ENCODE data around the gene PRKAG1.

The PRKAG1 gene

DNA sequence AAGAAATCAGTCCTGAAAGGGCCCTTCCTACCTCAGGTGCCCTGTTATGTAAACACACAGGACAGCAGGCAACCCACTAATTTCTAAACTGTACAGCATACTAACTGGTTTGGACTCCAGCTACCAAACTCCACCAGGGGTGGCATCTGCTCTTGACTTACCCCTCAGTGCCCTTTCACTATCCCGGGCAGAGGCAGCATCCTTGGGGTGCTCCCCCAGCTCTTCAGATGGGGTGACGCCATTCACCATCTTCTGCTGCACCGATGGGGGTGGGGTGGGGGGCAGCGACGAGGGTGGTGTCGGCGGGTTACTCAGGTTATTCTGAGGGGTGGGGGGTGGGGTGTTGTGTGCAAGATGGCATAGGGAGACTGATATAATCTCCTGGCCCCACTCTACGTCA, 11.5 kb upstream of the PRKAG1 start:
- no peak overlapping the region for H3K27ac ChIP-seq (ENCODE audit: poor library complexity, severe bottlenecking)
- H3K36me3 ChIP-seq (ENCODE audit: low read depth): peaks cover 75% of the 10 kb centered on the region
- DNase-seq (ENCODE audit: low spot score) (no peak), ATAC-seq (ENCODE audit: low read depth) (no peak)
- TF ChIP-seq, protein P1, sequence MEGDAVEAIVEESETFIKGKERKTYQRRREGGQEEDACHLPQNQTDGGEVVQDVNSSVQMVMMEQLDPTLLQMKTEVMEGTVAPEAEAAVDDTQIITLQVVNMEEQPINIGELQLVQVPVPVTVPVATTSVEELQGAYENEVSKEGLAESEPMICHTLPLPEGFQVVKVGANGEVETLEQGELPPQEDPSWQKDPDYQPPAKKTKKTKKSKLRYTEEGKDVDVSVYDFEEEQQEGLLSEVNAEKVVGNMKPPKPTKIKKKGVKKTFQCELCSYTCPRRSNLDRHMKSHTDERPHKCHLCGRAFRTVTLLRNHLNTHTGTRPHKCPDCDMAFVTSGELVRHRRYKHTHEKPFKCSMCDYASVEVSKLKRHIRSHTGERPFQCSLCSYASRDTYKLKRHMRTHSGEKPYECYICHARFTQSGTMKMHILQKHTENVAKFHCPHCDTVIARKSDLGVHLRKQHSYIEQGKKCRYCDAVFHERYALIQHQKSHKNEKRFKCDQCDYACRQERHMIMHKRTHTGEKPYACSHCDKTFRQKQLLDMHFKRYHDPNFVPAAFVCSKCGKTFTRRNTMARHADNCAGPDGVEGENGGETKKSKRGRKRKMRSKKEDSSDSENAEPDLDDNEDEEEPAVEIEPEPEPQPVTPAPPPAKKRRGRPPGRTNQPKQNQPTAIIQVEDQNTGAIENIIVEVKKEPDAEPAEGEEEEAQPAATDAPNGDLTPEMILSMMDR (IDR thresholded peaks at IDR 0.05; ENCODE audit: poor library complexity, severe bottlenecking): no peak
- H3K27me3 ChIP-seq (ENCODE audit: insufficient read depth, poor library complexity, severe bottlenecking): no peaks in the 10 kb centered on the region
- H3K4me1 ChIP-seq (ENCODE audit: insufficient read depth, poor library complexity, severe bottlenecking): no peaks in the 10 kb centered on the region
- H3K4me3 ChIP-seq (ENCODE audit: severe bottlenecking): no peak overlapping the region
- no peaks in the 10 kb centered on the region for H3K9me3 ChIP-seq (ENCODE audit: severe bottlenecking)

DNA sequence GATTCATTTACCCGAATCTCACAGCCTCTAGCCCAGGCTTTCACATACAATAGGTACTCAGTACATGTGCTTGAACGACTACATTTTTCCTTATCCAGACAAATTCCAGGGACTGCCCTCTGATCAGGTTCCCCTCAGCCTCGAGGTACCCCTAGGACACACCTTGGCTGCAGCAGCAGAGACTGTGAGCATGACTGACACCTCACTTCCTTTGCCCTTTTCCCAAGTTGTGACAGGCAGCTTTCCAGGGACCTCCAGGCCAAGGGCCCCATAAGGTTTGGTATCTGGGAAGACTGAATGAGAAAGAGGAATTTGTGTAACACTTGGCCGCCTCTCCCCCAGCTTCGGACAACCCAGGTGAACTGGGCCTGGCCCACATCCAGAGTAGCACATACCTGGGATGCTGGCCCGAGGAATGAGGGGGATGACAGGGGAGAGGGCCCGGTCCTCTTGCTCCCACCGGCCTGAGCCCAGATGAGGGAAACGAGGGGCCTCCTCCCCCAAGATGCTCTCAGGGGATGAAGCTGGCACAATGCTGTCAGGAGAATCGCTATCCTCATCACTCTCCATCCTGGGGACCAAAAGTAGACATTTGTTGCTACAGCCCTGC, 10.2 kb upstream of the PRKAG1 start:
- Histone ChIP-seq H3K9me3 (ENCODE audit: severe bottlenecking) (no peaks in the 10 kb centered on the region), H3K27ac (ENCODE audit: poor library complexity, severe bottlenecking) (no peak overlapping the region), H3K4me3 (ENCODE audit: severe bottlenecking) (no peak overlapping the region), H3K27me3 (ENCODE audit: insufficient read depth, poor library complexity, severe bottlenecking) (no peaks in the 10 kb centered on the region), H3K36me3 (ENCODE audit: low read depth) (peaks cover 78% of the 10 kb centered on the region), H3K4me1 (ENCODE audit: insufficient read depth, poor library complexity, severe bottlenecking) (no peaks in the 10 kb centered on the region)
- ATAC-seq (ENCODE audit: low read depth) (no peak), DNase-seq (ENCODE audit: low spot score) (no peak)
- TF ChIP-seq, protein P1 (IDR thresholded peaks at IDR 0.05; ENCODE audit: poor library complexity, severe bottlenecking): no peak

DNA sequence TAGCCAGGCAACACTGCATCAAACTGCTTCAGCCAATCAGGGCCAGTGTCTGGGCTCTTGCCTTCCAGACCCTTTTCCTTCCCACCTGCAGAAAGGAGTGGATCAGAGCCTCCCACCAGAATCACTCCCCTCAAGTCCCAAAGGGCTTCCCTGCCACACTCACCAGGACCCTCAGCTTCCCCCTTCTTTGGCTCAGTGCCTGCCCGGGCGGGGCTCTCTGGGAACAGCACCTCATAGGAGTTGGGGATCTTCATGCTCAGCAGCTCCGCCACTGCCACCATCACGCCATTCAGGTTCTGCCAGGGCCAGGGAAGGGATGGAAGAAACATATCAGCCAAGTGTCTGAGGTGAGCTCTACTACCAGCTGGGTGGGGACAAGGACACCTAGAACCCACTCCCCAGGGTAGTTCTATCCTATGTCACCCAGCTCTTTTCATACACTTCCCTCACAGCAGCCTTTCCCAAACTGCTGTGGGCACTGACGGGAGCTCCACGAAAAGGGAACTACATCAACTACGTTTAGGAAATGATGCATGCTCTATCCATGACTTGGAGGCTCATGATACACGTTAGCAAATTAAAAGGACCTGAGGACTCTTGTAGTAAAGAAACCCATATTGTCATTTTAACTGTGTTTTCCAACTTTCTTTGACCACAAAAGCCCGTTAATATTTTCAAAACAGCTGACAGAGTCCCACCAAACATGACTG, 9.4 kb upstream of the PRKAG1 start:
- no peaks in the 10 kb centered on the region for H3K27me3 ChIP-seq (ENCODE audit: insufficient read depth, poor library complexity, severe bottlenecking)
- H3K9me3 ChIP-seq (ENCODE audit: severe bottlenecking): no peaks in the 10 kb centered on the region
- H3K4me3 ChIP-seq (ENCODE audit: severe bottlenecking): no peak overlapping the region
- TF ChIP-seq, protein P1 (IDR thresholded peaks at IDR 0.05; ENCODE audit: poor library complexity, severe bottlenecking): no peak
- no peak for DNase-seq (ENCODE audit: low spot score)
- H3K27ac ChIP-seq (ENCODE audit: poor library complexity, severe bottlenecking): no peak overlapping the region
- ATAC-seq (ENCODE audit: low read depth): no peak
- no peaks in the 10 kb centered on the region for H3K4me1 ChIP-seq (ENCODE audit: insufficient read depth, poor library complexity, severe bottlenecking)
- peaks cover 81% of the 10 kb centered on the region for H3K36me3 ChIP-seq (ENCODE audit: low read depth)

DNA sequence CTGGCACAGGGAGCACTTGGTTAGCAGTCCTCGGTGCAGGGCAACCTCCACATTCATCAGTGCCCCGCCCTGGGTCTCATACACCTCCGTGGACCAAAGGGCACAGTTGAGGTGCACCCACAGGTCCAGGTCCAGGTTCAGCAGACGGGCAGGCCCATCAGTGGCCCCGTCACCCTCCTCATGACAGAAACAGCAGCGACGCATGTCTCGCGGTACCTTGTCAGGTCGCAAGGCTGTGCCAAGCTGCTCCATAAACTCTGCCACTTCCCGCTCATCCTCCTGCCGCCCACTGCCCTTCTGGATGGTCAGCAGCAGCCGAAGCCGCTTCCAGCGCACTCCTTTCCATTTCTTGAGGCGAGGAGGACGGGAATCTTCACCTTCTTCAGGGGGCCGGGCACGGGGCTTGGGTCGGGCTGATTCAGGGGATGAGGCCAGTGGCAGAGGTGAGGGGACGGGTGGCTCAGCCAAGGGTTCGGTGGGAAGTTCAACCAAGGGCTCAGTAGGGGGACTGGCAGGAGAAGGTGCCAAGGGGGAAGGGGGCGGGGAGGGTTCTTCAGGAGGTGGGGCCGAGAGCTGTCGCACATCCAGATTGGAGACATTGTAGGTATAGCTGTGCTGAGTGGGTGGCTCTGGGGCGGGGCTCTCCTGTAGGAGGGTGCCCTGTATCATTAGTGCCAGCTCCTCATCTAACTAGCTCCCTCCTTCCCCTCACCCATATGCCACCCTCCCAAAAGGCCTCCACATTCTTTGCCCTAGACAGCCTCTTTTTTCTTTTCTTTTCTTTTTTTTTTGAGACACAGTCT, 8.3 kb upstream of the PRKAG1 start:
- DNase-seq (ENCODE audit: low spot score) (no peak), ATAC-seq (ENCODE audit: low read depth) (no peak)
- Histone ChIP-seq H3K27me3 (ENCODE audit: insufficient read depth, poor library complexity, severe bottlenecking) (no peaks in the 10 kb centered on the region), H3K36me3 (ENCODE audit: low read depth) (peaks cover 81% of the 10 kb centered on the region), H3K4me1 (ENCODE audit: insufficient read depth, poor library complexity, severe bottlenecking) (no peaks in the 10 kb centered on the region), H3K9me3 (ENCODE audit: severe bottlenecking) (no peaks in the 10 kb centered on the region), H3K27ac (ENCODE audit: poor library complexity, severe bottlenecking) (no peak overlapping the region), H3K4me3 (ENCODE audit: severe bottlenecking) (no peak overlapping the region)
- TF ChIP-seq, protein P1 (IDR thresholded peaks at IDR 0.05; ENCODE audit: poor library complexity, severe bottlenecking): no peak
